Vagina (tissue), 2 donors: ENCODE measurements around the gene B3GAT2.

Source experiments
- CTCF ChIP-seq, 3 experiments: fragments of 450-650 bp in 2 of 3; fragments of 200-600 bp in 1 of 3; sonication (generic) in 1 of 3; IDR thresholded peaks; one replicate each; pipeline ENCODE4 v1.5.1; 2017 to 2019; ENCODE audit warnings: antibody characterized with exemption in 3 of 3, mild to moderate bottlenecking in 2 of 3, moderate library complexity in 2 of 3
- POLR2A ChIP-seq, 2 donors: fragments of 450-650 bp; IDR thresholded peaks; one replicate each; pipeline ENCODE4 v1.6.1; 2017; ENCODE audit warnings: antibody characterized with exemption in 2 of 2, mild to moderate bottlenecking in 2 of 2, moderate library complexity in 2 of 2

- TF ChIP-seq CTCF (IDR thresholded peaks at IDR 0.05): no peak
- no peak for TF ChIP-seq POLR2A (IDR thresholded peaks at IDR 0.05)
These were observed 122.3 kb downstream of the B3GAT2 start for GRCh38 chr6:70834520-70834919.
